Measurements from ENCODE around the gene CTNND2. TPM values are rescaled to one million over a fixed set of nuclear protein-coding genes. Genes with fewer than 3 reads are reported as not detected.

The CTNND2 gene
- total RNA-seq, 1 experiment from 2014 or later, result not detected

DNA sequence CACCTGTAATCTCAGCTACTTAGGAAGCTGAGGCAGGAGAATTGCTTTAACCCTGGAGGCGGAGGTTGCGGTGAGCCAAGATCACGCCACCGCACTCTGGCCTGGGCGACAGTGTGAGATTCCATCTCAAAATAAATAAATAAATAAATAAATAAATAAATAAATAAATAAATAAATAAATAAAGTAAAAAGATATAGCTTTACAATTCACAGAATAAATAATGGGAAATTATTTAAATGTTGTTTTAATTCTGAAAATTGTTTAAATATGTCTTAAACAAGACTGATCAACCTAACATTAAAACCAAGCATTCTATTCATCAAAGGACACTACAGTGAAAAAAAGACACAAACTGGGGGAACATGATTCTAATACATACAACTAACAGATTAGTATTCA lies 357.1 kb downstream of the CTNND2 start:
- Mint-ChIP-seq H3K9me3 (ENCODE audit: unreplicated experiment) (no peaks in the 10 kb centered on the region), H3K36me3 (ENCODE audit: insufficient read depth, unreplicated experiment) (no peaks in the 10 kb centered on the region), H3K27ac (ENCODE audit: low read depth, unreplicated experiment) (no peak overlapping the region), H3K4me3 (ENCODE audit: unreplicated experiment) (no peak overlapping the region), H3K4me1 (ENCODE audit: insufficient read depth, unreplicated experiment) (peaks cover 6% of the 10 kb centered on the region), H3K27me3 (ENCODE audit: insufficient read depth, unreplicated experiment) (peaks cover 45% of the 10 kb centered on the region)
- POLR2A ChIA-PET, result no interaction called here
- TF ChIP-seq, protein P1, sequence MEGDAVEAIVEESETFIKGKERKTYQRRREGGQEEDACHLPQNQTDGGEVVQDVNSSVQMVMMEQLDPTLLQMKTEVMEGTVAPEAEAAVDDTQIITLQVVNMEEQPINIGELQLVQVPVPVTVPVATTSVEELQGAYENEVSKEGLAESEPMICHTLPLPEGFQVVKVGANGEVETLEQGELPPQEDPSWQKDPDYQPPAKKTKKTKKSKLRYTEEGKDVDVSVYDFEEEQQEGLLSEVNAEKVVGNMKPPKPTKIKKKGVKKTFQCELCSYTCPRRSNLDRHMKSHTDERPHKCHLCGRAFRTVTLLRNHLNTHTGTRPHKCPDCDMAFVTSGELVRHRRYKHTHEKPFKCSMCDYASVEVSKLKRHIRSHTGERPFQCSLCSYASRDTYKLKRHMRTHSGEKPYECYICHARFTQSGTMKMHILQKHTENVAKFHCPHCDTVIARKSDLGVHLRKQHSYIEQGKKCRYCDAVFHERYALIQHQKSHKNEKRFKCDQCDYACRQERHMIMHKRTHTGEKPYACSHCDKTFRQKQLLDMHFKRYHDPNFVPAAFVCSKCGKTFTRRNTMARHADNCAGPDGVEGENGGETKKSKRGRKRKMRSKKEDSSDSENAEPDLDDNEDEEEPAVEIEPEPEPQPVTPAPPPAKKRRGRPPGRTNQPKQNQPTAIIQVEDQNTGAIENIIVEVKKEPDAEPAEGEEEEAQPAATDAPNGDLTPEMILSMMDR (IDR thresholded peaks at IDR 0.05; ENCODE audit: unreplicated experiment), result no peak
- intact Hi-C loops (cut with micrococcal nuclease), result no loop called here
- BruUV-seq (replicated peaks), result no TSS peak
- DNase-seq (ENCODE audit: unreplicated experiment), result no peak
- CTCF ChIA-PET, result interaction anchor here (0.6 kb wide), 1 partner anchor 24 kb away, joined by 3 read pairs; no protein-coding TSS in a partner anchor

DNA sequence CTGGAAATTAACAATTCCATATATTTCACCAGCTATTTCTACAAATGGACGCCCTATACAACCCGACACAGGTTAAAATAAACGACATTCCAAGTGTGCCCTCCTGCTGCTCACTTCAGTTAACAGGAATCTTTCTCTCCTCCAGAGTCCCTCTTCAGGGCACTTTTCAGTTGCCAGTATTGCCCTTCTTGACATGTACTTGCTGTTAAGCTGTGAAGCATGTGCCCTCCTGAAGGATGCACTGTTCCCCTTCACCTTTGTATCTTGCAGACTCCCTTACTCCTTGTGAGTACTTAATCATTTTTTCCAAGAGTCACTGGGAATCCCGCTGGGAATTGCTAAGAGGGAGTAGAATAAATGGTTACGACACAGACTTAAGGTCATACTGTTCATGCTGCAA lies 364.1 kb downstream of the CTNND2 start:
- intact Hi-C loops (cut with micrococcal nuclease), result no loop called here
- no peak overlapping the region for H3K27ac Mint-ChIP-seq (ENCODE audit: low read depth, unreplicated experiment)
- POLR2A ChIA-PET, result no interaction called here
- no peak overlapping the region for H3K4me3 Mint-ChIP-seq (ENCODE audit: unreplicated experiment)
- peak; percentile 38 for DNase-seq (ENCODE audit: unreplicated experiment)
- no peaks in the 10 kb centered on the region for H3K36me3 Mint-ChIP-seq (ENCODE audit: insufficient read depth, unreplicated experiment)
- TF ChIP-seq, protein P1 (IDR thresholded peaks at IDR 0.05; ENCODE audit: unreplicated experiment), result no peak
- H3K9me3 Mint-ChIP-seq (ENCODE audit: unreplicated experiment), result no peaks in the 10 kb centered on the region
- BruUV-seq (replicated peaks), result no TSS peak
- no peaks in the 10 kb centered on the region for H3K4me1 Mint-ChIP-seq (ENCODE audit: insufficient read depth, unreplicated experiment)
- CTCF ChIA-PET, result no interaction called here
- peaks cover 13% of the 10 kb centered on the region for H3K27me3 Mint-ChIP-seq (ENCODE audit: insufficient read depth, unreplicated experiment)

DNA sequence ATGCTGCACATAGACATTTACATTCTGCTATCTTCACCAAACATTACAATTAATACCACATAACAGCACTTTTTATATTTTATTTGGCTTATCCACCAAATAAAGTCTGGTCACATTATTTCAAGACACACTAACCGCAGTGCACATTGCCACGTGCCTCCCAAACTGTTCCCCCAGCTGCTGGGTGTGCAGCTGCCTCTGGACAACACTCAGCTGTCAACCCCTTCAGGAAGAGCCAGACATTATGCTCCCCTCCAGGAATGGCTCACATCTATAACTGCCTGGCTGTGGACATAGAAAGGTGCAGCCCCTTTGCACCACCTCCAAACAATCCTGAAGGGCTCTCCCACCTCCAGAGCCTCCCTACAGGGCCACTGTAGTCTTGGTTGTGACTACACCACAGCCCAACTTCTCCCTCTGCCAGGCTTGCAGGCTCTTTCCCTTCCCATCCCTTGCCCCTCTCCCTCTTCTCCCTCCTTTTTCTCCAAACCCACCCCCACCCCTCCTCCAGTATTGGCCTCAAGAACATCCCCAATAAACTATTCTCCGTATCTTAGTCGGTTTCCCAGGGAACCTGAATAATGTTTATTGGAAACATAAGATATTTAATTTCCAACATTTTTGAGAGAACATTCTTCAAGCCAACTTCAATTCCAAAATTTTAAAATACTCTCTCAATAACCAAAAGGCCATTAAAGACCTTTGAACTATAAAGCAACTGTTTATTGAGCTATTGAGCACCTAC lies 372.3 kb downstream of the CTNND2 start:
- ChIA-PET POLR2A (no interaction called here), CTCF (no interaction called here)
- BruUV-seq (replicated peaks), result no TSS peak
- no peak overlapping the region for H3K27ac Mint-ChIP-seq (ENCODE audit: low read depth, unreplicated experiment)
- no peaks in the 10 kb centered on the region for H3K9me3 Mint-ChIP-seq (ENCODE audit: unreplicated experiment)
- H3K4me1 Mint-ChIP-seq (ENCODE audit: insufficient read depth, unreplicated experiment), result no peaks in the 10 kb centered on the region
- DNase-seq (ENCODE audit: unreplicated experiment), result no peak
- intact Hi-C loops (cut with micrococcal nuclease), result no loop called here
- no peaks in the 10 kb centered on the region for H3K36me3 Mint-ChIP-seq (ENCODE audit: insufficient read depth, unreplicated experiment)
- TF ChIP-seq, protein P1 (IDR thresholded peaks at IDR 0.05; ENCODE audit: unreplicated experiment), result no peak
- no peak overlapping the region for H3K4me3 Mint-ChIP-seq (ENCODE audit: unreplicated experiment)
- H3K27me3 Mint-ChIP-seq (ENCODE audit: insufficient read depth, unreplicated experiment), result no peaks in the 10 kb centered on the region

DNA sequence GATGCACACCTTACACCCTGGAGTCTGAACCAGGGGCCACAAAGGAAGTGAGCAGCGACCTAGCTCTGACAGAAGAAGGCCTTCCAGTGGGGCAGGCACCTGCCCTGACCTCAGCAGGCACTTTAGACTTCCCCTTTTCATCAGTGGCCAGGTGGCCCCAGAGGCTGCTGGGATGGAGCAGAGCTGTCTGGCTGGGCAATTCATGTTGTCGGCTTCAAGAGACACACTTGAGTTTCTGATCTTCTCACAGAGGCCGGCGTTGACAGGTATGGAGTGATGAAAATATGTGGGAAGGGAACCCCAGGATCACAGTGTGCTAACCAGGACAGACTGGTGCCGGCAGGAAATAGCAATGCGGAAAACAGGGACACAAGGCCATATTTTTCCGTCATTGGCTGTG lies 375.5 kb downstream of the CTNND2 start:
- BruUV-seq (replicated peaks), result no TSS peak
- TF ChIP-seq, protein P1 (IDR thresholded peaks at IDR 0.05; ENCODE audit: unreplicated experiment), result no peak
- Mint-ChIP-seq H3K9me3 (ENCODE audit: unreplicated experiment) (no peaks in the 10 kb centered on the region), H3K27me3 (ENCODE audit: insufficient read depth, unreplicated experiment) (peaks cover 18% of the 10 kb centered on the region), H3K4me3 (ENCODE audit: unreplicated experiment) (no peak overlapping the region), H3K36me3 (ENCODE audit: insufficient read depth, unreplicated experiment) (no peaks in the 10 kb centered on the region), H3K4me1 (ENCODE audit: insufficient read depth, unreplicated experiment) (no peaks in the 10 kb centered on the region), H3K27ac (ENCODE audit: low read depth, unreplicated experiment) (no peak overlapping the region)
- CTCF ChIA-PET, result interaction anchor here (1.3 kb wide), 1 partner anchor 78 kb away, joined by 3 read pairs; no protein-coding TSS in a partner anchor
- POLR2A ChIA-PET, result no interaction called here
- intact Hi-C loops (cut with micrococcal nuclease), result no loop called here
- no peak for DNase-seq (ENCODE audit: unreplicated experiment)

All from MCF 10A (cell line).